Raji (cell line): ENCODE measurements around the gene RASSF4.

Source experiments
- POLR2A ChIP-seq: IDR thresholded peaks from 2 replicates; pipeline ENCODE4 v1.6.1; 2011; ENCODE audit warnings: low read depth, low read length, control low read depth; ENCODE audit not compliant: insufficient read depth

RASSF4 gene

DNA sequence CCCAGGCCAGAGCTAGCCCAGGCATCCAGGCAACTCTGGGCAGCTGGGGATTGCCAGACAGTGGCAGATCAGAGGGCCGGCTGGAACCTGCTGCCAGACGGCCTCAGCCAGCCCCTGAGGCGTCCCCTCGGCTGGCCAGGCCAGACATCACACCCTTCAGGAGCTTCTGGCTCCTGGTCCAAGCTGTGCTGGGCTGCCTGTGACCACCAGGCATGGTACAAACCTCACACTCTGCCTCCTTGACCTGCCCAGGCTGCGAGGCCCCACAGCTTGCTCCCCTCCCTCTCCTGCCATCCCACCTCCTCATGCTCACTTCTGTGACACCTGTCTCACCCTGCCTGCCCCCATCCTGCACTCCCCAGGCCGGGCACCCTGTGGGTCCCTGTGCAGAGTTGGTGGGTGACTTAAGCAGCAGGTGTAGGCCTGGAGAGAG lies 13.3 kb downstream of the RASSF4 start:
- TF ChIP-seq POLR2A: no peak

DNA sequence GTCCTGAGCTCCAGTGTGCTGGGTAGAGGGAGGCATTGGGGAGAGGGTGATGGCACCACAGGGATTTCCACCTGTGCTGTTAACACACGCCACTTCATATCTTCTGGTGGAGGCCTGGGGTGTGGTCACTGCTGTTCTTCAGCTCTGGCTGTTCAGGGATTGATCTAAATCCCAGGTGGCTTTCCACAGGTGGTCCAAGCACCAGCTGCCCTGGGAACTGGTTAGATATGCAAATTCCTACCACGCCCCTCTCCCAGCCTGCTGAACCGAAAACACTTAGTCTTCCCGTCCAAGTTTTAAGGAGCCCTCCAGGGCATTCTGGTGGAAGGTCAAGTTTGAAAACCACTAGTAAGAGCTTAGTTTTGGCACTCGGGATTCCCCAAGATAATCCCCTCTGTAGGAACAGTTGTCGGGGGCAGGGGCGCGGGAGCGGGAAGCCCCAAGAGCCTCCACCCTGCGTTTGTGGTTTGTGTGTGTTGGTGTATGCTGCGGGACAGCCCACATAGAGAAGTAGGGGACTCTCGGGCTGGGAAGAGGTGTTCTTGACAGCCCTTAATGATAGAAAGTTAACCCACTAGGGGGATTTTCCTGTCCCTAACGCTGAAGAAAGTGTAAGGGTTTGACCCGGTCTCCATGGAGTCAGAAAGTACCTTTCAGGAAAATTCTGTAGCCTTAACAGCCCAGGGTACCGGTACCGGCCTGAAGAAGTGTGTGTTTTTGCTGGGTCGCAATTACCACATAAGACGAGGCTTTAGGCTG lies 13.9 kb downstream of the RASSF4 start:
- TF ChIP-seq POLR2A: no peak

DNA sequence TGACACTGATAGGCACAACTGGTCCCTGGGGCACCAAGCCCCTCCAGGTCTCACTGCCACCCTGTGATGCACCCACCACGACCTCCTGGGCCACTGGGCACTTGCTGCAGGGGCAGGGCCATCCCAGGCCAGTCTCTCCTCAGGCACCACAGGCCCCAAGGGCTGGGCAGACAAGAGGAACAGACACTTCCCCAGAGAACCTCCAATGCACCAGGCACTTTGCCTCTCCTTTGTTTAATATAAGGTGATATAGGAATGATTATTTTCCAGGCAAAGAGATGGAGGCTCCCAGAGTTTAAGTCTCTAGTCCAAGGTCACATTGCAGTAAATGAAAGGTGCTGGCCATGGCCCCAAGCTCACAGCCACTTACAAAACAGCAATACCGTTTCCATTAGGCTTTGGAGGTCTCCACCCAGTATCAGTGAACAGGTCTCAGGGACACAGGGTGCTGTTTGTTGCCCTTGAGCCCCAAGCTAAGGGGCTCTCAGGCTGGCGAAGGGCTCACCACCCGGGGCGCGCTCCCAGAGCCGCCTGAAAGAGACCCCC lies 14.6 kb downstream of the RASSF4 start:
- TF ChIP-seq POLR2A: no peak

DNA sequence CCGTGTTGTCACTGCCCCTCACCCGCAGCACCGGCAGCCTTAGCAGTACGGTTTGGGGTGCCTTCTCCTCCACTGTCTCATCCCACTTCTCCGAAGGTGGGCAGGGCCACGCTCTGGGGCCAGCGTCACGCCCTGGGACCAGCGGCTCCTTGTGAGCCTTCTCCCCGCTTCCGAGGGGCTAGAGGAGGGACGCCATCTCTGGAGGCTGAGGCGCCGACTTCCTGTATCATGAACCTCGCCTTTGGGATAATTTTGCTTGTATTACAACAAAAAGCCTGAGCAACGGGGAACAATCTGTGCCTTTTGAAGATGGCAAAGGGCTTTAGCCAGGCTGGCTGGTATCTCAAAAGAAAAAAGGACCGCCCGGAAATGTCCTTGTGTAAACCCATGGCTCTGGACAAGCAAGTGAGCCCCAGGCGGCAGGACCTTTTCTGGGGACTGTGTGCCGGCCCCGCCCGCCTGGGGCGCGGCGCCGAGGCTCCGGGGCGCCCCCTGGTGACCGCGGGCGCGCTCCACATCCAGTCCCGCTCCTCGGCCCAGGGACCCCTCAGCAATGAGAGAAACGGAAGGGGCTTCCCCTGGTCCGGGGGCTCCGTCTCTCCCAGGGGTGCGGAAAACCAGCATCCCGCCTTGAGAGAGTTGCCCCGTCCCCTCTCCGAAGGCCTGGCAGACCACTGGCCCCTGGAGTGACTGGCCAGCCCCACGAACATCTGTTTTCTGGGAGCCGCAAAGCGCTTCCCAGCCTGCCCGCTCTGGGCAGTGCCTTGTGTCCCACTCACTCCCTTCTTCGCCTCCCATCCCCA lies 15.2 kb downstream of the RASSF4 start:
- TF ChIP-seq POLR2A: 0 out of 2 replicates have a peak, but pooled peaks have one; percentile 20

GRCh38 chr10:44975431-44976331 lies 16.1 kb downstream of the RASSF4 start:
- TF ChIP-seq POLR2A: no peak

DNA sequence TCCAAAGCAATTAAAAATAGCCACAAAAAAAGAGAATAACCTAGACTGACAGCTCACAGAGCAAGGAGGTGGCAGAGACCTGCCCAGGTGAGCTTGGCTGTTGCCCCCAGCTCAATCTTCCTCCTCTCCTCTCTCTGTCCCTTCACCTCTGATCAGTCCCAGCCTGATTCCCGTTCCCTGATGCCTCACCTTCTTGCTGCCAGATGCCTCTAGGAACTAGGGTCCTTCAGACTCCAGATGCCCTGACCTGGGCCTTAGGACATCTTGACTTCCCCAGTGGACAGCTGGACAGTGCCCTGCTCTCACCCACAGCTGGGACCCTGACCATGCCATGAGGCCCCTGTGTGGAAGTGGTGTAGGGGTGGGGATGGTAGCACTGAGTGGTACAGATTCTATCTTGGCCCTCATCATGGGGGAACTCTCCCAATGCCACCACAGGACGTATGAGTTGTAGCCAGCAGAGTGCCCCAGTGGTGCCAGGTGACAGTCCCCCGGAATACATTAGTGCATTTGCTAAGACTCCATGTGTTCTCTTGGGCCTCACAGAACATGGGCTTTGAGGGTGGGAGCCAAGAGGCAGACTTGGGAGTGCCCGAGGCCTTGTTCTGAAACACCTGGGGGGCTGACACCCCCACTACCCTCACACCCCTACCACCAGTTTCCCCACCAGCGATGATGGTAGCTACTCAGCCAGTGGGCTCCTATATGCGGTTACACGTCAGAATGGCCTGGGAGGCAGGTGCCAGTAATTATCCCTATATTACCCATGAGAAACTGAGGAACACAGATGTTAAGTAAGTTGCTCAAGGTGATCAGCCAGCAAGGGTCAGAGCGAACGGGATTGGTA lies 17.0 kb downstream of the RASSF4 start:
- no peak for TF ChIP-seq POLR2A

- TF ChIP-seq POLR2A: no peak
These were observed 17.9 kb downstream of the RASSF4 start for GRCh38 chr10:44977287-44978212.

DNA sequence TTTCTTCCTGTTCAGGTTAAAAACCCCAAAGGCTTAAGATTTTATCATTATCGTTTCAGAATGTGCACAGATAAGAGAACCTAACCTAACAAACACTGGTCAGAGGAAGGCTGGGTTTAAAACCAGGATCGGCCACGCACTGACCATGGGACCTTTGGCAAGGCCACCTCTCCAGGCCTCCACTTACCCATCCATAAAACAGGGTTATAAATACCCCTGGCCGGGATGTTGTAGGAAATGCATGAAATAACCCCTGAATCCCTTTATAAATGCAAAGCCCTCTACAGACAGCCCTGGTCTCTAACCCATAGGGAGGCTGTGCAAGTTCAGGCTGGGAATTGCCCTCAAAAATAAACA lies 18.6 kb downstream of the RASSF4 start:
- TF ChIP-seq POLR2A: no peak

DNA sequence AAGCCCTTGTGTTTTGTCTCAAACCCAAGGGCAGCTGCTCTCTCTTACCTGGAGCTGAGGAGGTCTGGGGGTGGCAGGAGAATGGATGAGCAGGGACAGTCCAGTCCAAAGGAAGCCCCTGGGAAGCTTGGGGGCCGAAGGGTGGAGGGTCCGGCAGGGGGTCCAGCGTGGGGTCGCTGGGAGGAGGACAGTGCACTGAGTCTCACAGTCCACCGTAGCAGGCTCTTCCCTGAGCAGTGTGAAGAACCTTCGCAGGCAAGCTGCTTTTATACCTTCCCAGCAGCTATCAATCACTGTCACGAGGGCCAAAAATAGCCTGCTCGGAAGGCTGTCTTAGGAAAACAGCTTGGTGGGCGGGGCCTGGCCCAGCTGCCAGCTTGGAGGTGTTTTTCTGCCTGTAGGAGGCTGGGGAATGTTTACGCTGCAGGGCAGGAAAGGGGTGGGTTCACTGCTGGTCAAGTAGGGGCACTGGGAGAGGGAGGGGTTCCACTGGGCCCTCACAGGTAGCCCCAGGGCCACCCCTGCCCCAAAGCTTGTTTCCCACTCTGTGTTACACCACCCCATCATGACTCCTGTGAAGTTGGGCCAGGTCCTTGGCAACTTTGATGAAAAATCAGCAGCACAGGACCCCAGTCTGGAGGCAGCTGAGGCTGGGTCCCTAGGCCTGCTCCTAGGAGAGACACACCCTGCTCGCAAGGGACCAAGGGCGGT lies 19.1 kb downstream of the RASSF4 start, which contains the start of gene DEPP1:
DEPP1 (minus strand) TSS at position 240 of the 711 bp plus-strand sequence. CDS start 779 bp downstream, outside the sequence.
- no peak for TF ChIP-seq POLR2A

DNA sequence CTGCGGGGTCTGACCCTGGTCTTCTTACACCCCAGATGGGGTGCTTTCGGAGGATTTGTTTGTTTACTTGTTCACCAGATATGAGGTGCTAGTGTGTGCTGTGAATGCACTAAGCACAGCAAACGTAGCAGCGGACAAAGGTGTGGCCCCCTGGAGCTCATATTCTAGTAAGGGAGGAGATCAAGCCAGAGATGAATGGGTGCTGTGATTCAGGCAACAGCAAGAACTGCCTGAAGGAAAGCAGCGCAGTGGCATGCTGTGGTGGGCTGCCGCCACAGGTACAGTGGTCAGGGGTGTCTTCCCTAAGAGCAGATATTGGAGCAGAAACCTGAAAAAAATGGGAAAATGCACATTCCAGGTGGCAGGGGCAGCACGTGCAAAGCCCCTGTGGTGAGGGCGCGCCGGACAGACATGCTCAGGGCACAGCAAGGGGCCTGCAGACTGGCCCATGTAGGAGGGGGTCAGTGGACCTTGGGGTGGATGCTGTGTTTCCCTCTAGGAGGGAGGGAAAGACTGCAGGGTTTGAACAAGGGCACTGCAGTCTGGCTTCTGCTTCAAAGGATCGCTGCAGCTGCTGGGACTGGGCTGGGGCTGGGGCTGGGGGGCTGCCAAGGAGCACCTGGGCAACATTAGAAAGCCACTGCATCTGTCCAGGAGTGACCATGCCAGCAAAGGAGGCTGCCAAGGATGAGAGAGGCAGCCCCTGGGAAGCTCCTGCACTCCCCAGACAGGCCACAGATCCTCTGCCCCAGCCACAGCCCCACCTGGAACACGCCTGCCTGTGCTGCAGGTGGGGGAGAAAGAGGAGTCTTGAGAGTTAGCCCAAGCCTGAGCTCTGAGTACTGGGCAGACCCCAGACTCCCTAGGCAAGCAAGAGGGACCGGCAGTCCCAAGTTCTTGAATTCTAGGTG lies 19.9 kb downstream of the RASSF4 start:
- no peak for TF ChIP-seq POLR2A
